ENCODE results near the gene PEA15.

Gene PEA15

GRCh38 chr1:160167580-160167979, 37.6 kb upstream of the PEA15 start:
- no peak overlapping the region for H3K4me3 ChIP-seq (replicated peaks; ENCODE audit: low read depth, low read length)
- TF ChIP-seq CTCF (IDR thresholded peaks at IDR 0.05; ENCODE audit: low read length, missing control alignments): no peak
- no peak for DNase-seq (ENCODE audit: low read depth)

GRCh38 chr1:160168016-160168415, 37.2 kb upstream of the PEA15 start:
- no peak for DNase-seq (ENCODE audit: low read depth)
- TF ChIP-seq CTCF (IDR thresholded peaks at IDR 0.05; ENCODE audit: low read length, missing control alignments): no peak
- H3K4me3 ChIP-seq (replicated peaks; ENCODE audit: low read depth, low read length): no peak overlapping the region

- no peak overlapping the region for H3K4me3 ChIP-seq (replicated peaks; ENCODE audit: low read depth, low read length)
- TF ChIP-seq CTCF (IDR thresholded peaks at IDR 0.05; ENCODE audit: low read length, missing control alignments): no peak
- no peak for DNase-seq (ENCODE audit: low read depth)
These were observed 36.4 kb upstream of the PEA15 start for GRCh38 chr1:160168609-160169369.

- DNase-seq (ENCODE audit: low read depth): no peak
- no peak overlapping the region for H3K4me3 ChIP-seq (replicated peaks; ENCODE audit: low read depth, low read length)
- TF ChIP-seq CTCF (IDR thresholded peaks at IDR 0.05; ENCODE audit: low read length, missing control alignments): no peak
These were observed 35.4 kb upstream of the PEA15 start for GRCh38 chr1:160169553-160170399.

- no peak for DNase-seq (ENCODE audit: low read depth)
- TF ChIP-seq CTCF (IDR thresholded peaks at IDR 0.05; ENCODE audit: low read length, missing control alignments): no peak
- H3K4me3 ChIP-seq (replicated peaks; ENCODE audit: low read depth, low read length): no peak overlapping the region
These were observed 33.8 kb upstream of the PEA15 start for GRCh38 chr1:160171354-160171753.

GRCh38 chr1:160171980-160172379, 33.2 kb upstream of the PEA15 start:
- no peak for TF ChIP-seq CTCF (IDR thresholded peaks at IDR 0.05; ENCODE audit: low read length, missing control alignments)
- no peak for DNase-seq (ENCODE audit: low read depth)
- no peak overlapping the region for H3K4me3 ChIP-seq (replicated peaks; ENCODE audit: low read depth, low read length)
